Stimulated activated CD4-positive, alpha-beta T cell treated with anti-CD3 and anti-CD28 coated beads, TNF-alpha, amount 100 ng/mL, for 1 hour (primary cell): ENCODE measurements around the gene RTN1.
A peak's percentile ranks its signal among the peaks of the same experiment; 100 is the strongest.

Source experiments
- DNase-seq, 3 donors: peaks; one replicate each; pipeline ENCODE4 v3.0.0-alpha.2; 2020; ENCODE audit warnings: low read depth in 3 of 3, low spot score in 1 of 3

Gene RTN1

DNA sequence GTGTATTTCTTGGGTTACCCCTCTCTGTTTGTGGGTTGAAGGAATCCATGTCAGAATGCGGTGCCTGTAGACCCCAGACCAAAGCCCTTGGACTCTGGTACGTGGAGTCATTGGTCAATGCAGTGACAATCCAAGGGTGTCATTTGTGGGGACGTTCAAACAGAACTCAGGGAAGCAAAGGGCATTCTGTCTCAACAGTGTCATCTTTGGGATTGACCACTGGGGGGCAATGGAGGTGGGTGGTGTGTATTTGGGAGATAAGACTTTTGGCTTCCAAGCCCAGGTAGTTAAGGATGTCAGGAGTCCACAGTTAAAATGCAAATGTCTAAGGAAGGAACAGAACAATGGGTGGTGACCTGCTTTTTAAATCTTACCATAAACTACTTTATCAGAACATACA lies 239.3 kb downstream of the RTN1 start:
- no peak for DNase-seq

- no peak for DNase-seq
Measured at GRCh38 chr14:59630288-59630963, 240.2 kb downstream of the RTN1 start.

- no peak for DNase-seq
Measured at GRCh38 chr14:59629444-59630287, 240.9 kb downstream of the RTN1 start.

DNA sequence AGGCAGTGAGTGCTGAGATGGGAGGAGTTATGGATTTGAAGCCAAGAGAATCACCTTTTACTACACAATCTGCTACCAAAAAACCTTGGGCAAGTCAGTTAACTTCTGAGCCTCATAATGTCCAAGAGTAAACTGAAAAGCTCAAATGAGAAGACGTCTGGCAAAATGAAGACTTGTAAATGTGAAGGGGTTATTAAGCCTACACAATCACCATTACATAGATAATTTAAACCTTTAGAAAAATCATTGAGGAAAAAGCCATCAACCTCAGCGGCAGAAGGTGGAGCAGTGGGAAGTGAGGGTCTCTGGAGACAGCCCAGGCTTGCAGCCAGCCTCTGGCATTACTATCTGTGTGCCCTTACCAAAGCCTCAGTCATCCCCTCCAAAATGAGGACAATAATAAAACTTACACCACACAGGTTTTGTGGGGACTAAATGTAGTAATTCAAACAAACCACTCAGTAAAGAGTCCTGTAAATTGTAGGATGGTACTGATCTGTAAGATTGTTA lies 243.5 kb downstream of the RTN1 start:
- no peak for DNase-seq

- no peak for DNase-seq
Measured at GRCh38 chr14:59622631-59623030, 247.9 kb downstream of the RTN1 start.

- no peak for DNase-seq
Measured at GRCh38 chr14:59619061-59619460, 251.5 kb downstream of the RTN1 start.

GRCh38 chr14:59601056-59601455 lies 269.5 kb downstream of the RTN1 start:
- no peak for DNase-seq

DNA sequence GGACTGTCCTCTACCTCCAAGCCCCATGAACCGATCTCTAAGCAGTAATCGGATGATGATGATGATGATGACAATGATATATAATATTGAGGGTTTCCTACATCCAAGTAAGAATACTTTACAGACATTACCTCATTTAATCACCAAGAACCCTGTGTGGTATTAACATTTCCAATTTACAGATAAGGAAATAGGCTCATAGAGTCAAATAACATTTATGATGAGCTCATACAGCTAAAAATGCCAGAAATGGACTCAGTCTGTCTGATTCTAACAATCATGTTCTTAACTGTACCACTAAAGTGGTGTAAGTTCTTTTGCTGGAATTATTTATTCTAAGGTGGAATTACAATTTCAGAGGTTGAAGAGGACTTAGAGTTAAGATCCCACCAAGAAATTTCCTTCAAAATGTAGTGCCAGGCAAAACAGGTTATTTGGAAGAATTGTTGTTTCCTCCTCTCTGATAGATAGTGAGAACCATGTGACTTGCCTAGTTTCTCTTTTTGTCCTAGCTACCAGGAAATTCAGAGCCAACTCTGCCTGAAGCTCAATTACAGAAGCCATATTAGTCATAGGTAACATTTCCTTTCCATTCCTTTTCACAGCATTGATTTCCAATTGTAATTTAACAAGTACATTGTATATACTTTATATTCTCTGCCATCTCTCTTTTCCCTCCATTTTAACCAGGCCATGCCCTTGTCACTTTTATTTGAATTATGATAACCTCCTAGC lies 270.2 kb downstream of the RTN1 start:
- no peak for DNase-seq

GRCh38 chr14:59595071-59595470 lies 275.5 kb downstream of the RTN1 start:
- DNase-seq = no peak

DNA sequence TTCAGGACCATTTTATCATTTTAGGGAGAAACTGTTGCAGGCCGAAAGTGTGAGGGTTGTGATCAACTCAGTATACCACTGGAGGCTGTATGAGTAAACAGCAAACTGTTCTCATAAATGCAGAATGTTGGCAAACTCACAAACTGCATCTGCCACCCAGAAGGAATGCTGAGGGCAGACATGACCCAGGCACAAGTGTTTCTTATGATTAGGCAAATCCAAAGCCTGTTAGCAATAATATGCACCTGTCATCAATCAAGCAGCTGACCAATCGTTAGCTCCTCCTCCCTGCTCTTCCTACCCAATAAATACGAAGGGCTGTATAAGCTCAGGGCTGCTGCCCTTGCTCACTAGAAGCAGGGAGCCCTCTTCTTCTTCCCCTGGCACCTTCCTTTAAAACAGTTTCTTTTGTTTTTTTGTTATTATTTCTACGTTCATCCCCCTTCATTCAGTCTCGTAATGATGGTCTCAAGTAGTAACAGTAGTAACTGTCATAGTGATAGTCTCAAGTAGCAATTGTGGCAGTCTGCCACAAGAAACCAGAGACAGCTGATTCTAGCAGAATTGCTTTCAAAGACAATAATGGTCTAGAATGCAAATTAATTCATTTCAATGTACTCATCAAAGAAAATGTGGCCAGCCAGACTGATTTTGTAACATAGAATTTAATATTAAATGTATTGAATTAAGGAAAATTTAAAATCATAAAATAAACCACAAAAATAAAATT lies 278.8 kb downstream of the RTN1 start:
- DNase-seq = no peak

GRCh38 chr14:59588101-59588500 lies 282.5 kb downstream of the RTN1 start:
- no peak for DNase-seq

DNA sequence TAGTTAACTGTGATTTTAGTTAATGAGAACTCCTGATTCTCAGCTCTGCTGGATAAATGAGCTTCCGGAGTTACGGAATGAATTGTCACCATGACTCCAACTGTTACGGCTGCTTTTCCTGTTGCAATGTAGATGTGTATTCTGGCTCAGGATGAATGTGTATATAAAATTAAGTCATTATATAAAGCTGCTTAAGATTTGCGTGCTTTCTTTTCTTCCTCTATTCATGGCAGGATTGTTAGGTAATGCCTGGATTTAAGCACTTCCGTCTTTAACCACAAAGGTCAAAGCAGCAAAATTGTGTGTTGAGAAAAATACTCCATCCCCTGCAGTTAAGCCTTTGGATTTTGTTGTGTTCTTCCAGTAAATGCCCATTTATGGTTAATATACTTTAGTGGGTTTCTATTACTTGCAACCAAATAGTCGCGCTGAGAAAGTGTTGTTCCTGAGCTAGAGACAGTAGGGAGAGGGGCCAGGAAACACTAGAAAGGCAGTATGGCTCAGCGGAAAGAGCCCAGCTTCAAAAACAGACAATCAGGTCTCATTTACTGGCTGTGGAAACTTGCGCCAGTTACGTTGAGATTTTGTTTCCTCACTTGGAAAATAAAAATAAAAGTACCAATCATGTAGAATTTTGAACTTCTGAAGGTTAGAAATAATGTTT lies 284.6 kb downstream of the RTN1 start:
- no peak for DNase-seq

GRCh38 chr14:59583755-59584154 lies 286.8 kb downstream of the RTN1 start:
- no peak for DNase-seq

- no peak for DNase-seq
Measured at GRCh38 chr14:59582845-59583509, 287.6 kb downstream of the RTN1 start.

DNA sequence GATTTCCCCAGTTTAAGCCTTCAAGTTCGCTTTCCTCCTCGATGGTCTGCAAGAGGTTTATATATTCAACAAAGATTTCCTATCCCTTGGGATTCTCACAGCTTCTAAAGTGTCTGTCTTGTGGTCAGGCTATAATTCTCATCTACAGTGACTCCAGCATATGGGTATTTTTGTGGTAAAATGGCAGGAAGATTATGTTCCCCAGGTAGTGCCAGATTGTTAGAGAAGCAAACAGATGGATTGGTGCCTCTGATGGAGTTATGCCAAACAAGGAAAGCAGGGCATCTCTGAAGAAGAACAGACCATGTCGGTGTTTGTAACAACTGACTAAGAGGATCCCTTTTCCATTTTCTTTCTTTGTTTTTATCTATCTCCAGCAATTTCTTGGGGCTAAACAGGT lies 288.4 kb downstream of the RTN1 start:
- no peak for DNase-seq

DNA sequence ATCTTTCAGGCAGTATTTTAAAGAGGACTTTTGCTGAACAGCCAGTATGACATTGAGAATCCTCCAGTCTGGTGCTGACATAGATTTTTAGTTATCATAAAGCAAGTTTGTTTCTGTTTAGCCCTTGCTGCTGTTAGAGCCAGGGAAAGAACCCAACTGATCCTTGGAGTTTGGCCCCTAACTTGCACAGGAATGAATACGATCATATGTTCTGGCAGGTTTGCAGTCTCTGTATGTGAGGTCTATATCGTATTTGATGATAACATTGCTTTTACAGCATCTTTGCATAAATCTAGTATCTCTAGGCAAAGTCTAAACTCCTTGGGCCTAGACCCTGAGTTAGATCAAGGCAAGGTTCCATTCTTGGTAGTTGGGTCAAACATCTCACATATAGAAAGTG lies 289.7 kb downstream of the RTN1 start:
- DNase-seq = no peak

DNA sequence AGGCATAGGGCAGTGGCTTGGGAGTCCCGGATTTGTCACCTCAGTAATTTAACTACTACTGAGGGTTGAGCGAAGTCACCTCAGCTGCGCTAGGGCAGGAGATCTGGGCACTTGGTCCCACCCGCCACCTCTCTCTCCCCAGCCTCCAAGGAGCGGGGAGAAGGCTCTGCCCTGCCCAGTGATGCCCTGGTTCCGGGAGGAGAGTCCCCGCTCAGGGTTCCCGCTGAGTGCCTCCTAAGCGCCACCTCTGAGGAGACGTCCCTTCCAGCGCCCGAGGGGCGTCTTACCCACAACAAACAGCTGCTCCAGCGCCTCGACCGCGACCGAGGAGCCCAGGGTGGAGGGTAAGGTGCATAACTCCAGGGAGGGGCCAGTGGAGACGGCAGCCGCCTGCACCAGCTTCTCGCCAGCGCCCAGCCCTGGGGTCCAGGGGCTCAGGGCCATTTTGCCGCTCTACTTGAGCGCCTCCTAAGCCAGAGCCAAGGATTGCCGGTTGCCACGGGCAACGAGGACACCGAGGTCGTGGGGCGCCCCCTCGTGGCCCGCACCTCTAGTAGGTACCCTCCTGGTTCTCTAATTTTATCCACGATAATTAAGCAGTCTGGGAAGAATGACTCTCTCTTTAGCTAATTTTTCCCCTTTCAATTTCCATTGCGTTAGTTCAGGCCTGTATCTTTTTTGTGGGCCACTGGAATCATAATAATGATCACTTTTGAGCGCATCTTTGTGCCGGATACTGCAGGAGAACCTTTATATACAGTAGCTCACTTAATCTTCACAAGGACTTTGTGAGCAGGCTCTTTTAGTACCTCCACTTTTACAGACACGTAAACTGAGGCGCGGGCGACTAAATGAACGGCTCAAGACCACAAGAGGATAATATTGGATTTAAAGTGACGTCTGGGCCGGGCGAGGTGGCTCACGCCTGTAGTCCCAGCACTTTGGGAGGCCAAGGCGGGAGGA lies 294.0 kb downstream of the RTN1 start, which contains the start of gene CCDC175:
Gene CCDC175, minus strand, starts transcription at position 481 of the 963 bp plus-strand sequence. Its CDS starts 37 bp downstream, at position 444.
- peak; percentile 49 to 71 (median 56) for DNase-seq

GRCh38 chr14:59570122-59570521 lies 300.5 kb downstream of the RTN1 start:
- DNase-seq = no peak

DNA sequence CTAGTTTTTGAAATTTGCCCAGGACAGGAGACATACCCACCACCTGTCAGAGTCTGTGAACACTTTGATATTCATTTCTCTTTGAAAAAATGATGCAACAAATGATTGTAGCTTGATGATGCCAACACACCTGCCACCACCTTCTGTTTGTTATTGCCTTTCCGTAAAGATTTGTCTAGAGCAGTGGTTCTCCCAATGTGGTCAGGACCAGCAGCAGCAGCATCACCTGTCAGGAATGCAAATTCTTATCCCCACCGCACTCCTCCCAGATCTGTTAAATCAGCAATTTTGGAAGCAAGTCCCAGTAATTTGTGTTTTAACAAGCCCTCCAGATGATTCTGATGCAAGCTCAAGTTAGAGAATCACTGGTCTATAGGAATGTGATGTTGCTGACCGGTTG lies 303.9 kb downstream of the RTN1 start:
- DNase-seq = no peak
